Measurements from ENCODE around the gene TERF2IP. TPM values are rescaled to one million over a fixed set of nuclear protein-coding genes. Genes with fewer than 3 reads are reported as not detected.
A peak's percentile ranks its signal among the peaks of the same experiment; 100 is the strongest.

Gene TERF2IP
- total and polyA plus RNA-seq, 9 of the 15 experiments (the other 6 are each of a cell fraction or from before 2014, with no cell fraction given): 14.5 to 64.2 (median 47.0) TPM

DNA sequence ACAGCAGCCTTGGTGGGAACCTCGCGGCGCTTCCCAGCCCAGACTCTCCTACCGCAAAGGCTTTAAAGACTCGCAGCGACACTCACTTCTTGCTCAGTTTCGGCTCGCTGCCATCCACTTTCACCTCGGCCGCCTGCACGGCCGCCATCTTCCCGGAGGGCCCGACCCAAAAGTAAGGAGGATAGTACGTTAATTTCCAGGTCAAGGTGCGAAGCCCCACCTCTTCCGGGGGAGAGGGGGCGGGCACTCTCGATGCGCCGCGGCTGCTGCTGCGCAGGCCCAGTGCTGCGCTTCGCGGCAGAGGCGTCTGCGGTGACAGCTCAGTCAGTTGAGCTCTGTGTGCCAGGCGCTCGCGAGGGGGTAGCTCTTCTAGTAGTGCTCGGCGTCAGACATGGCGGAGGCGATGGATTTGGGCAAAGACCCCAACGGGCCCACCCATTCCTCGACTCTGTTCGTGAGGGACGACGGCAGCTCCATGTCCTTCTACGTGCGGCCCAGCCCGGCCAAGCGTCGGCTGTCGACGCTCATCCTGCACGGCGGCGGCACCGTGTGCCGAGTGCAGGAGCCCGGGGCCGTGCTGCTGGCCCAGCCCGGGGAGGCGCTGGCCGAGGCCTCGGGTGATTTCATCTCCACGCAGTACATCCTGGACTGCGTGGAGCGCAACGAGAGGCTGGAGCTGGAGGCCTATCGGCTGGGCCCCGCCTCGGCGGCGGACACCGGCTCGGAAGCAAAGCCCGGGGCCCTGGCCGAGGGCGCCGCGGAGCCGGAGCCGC, at the start of gene TERF2IP, which contains the start of gene KARS1 (continued):
- peak; percentile 81; the same call in 1 of the 2 replicates for TF ChIP-seq POLR2H (tag; IDR thresholded peaks at IDR 0.05; ENCODE audit: low read depth)
- peak; percentile 98 for TF ChIP-seq POLR2G (IDR thresholded peaks at IDR 0.05; ENCODE audit: low read depth, low read length)
- TF ChIP-seq ZFP36 (IDR thresholded peaks at IDR 0.05; ENCODE audit: low read depth, low read length, partially characterized antibody): no peak
- TF ChIP-seq CHD4 (IDR thresholded peaks at IDR 0.05; ENCODE audit: insufficient read depth, insufficient replicate concordance, low read depth, low read length, poor library complexity, severe bottlenecking): no peak
- TF ChIP-seq L3MBTL2 (IDR thresholded peaks at IDR 0.05): peak; percentile 86
- no peak for TF ChIP-seq HDAC3 (IDR thresholded peaks at IDR 0.05; ENCODE audit: borderline replicate concordance, partially characterized antibody)
- TF ChIP-seq, protein P1, sequence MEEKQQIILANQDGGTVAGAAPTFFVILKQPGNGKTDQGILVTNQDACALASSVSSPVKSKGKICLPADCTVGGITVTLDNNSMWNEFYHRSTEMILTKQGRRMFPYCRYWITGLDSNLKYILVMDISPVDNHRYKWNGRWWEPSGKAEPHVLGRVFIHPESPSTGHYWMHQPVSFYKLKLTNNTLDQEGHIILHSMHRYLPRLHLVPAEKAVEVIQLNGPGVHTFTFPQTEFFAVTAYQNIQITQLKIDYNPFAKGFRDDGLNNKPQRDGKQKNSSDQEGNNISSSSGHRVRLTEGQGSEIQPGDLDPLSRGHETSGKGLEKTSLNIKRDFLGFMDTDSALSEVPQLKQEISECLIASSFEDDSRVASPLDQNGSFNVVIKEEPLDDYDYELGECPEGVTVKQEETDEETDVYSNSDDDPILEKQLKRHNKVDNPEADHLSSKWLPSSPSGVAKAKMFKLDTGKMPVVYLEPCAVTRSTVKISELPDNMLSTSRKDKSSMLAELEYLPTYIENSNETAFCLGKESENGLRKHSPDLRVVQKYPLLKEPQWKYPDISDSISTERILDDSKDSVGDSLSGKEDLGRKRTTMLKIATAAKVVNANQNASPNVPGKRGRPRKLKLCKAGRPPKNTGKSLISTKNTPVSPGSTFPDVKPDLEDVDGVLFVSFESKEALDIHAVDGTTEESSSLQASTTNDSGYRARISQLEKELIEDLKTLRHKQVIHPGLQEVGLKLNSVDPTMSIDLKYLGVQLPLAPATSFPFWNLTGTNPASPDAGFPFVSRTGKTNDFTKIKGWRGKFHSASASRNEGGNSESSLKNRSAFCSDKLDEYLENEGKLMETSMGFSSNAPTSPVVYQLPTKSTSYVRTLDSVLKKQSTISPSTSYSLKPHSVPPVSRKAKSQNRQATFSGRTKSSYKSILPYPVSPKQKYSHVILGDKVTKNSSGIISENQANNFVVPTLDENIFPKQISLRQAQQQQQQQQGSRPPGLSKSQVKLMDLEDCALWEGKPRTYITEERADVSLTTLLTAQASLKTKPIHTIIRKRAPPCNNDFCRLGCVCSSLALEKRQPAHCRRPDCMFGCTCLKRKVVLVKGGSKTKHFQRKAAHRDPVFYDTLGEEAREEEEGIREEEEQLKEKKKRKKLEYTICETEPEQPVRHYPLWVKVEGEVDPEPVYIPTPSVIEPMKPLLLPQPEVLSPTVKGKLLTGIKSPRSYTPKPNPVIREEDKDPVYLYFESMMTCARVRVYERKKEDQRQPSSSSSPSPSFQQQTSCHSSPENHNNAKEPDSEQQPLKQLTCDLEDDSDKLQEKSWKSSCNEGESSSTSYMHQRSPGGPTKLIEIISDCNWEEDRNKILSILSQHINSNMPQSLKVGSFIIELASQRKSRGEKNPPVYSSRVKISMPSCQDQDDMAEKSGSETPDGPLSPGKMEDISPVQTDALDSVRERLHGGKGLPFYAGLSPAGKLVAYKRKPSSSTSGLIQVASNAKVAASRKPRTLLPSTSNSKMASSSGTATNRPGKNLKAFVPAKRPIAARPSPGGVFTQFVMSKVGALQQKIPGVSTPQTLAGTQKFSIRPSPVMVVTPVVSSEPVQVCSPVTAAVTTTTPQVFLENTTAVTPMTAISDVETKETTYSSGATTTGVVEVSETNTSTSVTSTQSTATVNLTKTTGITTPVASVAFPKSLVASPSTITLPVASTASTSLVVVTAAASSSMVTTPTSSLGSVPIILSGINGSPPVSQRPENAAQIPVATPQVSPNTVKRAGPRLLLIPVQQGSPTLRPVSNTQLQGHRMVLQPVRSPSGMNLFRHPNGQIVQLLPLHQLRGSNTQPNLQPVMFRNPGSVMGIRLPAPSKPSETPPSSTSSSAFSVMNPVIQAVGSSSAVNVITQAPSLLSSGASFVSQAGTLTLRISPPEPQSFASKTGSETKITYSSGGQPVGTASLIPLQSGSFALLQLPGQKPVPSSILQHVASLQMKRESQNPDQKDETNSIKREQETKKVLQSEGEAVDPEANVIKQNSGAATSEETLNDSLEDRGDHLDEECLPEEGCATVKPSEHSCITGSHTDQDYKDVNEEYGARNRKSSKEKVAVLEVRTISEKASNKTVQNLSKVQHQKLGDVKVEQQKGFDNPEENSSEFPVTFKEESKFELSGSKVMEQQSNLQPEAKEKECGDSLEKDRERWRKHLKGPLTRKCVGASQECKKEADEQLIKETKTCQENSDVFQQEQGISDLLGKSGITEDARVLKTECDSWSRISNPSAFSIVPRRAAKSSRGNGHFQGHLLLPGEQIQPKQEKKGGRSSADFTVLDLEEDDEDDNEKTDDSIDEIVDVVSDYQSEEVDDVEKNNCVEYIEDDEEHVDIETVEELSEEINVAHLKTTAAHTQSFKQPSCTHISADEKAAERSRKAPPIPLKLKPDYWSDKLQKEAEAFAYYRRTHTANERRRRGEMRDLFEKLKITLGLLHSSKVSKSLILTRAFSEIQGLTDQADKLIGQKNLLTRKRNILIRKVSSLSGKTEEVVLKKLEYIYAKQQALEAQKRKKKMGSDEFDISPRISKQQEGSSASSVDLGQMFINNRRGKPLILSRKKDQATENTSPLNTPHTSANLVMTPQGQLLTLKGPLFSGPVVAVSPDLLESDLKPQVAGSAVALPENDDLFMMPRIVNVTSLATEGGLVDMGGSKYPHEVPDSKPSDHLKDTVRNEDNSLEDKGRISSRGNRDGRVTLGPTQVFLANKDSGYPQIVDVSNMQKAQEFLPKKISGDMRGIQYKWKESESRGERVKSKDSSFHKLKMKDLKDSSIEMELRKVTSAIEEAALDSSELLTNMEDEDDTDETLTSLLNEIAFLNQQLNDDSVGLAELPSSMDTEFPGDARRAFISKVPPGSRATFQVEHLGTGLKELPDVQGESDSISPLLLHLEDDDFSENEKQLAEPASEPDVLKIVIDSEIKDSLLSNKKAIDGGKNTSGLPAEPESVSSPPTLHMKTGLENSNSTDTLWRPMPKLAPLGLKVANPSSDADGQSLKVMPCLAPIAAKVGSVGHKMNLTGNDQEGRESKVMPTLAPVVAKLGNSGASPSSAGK (IDR thresholded peaks at IDR 0.05): peak; percentile 58
- no peak for TF ChIP-seq ETV6 (IDR thresholded peaks at IDR 0.05; ENCODE audit: borderline replicate concordance in 1 of 2, low read depth in 2 of 2, low read length in 1 of 2)
- TF ChIP-seq ETV6 (CRISPR knock-in tag; IDR thresholded peaks at IDR 0.05; ENCODE audit: borderline replicate concordance): peak; percentile 75; the same call in 1 of the 2 replicates
- TF ChIP-seq, protein P2, sequence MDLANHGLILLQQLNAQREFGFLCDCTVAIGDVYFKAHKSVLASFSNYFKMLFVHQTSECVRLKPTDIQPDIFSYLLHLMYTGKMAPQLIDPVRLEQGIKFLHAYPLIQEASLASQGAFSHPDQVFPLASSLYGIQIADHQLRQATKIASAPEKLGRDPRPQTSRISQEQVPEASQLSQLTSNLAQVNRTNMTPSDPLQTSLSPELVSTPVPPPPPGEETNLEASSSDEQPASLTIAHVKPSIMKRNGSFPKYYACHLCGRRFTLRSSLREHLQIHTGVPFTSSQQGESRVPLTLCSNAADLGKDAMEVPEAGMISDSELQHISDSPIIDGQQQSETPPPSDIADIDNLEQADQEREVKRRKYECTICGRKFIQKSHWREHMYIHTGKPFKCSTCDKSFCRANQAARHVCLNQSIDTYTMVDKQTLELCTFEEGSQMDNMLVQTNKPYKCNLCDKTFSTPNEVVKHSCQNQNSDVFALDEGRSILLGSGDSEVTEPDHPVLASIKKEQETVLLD (IDR thresholded peaks at IDR 0.05): peak; percentile 89
- TF ChIP-seq, protein P3, sequence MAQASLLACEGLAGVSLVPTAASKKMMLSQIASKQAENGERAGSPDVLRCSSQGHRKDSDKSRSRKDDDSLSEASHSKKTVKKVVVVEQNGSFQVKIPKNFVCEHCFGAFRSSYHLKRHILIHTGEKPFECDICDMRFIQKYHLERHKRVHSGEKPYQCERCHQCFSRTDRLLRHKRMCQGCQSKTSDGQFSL (CRISPR knock-in tag; IDR thresholded peaks at IDR 0.05): no peak
- TF ChIP-seq, protein P3 (tag; IDR thresholded peaks at IDR 0.05): no peak
- no peak for TF ChIP-seq ZNF780A (CRISPR knock-in tag; IDR thresholded peaks at IDR 0.05)

Measured in K562 (cell line).